22Rv1 (cell line): ENCODE results near the gene RAP2A.

ENCODE experiments used
- CTCF ChIP-seq: fragments of 450-650 bp; IDR thresholded peaks from 2 replicates; pipeline ENCODE4 v1.5.1; 2017; ENCODE audit warnings: mild to moderate bottlenecking
- ZFX ChIP-seq: fragments of 450-650 bp; IDR thresholded peaks from 2 replicates; pipeline ENCODE4 v1.6.1; 2017; ENCODE audit warnings: antibody characterized with exemption, borderline replicate concordance

GRCh38 chr13:97492684-97493371 lies 58.9 kb downstream of the RAP2A start:
- TF ChIP-seq CTCF (no peak), ZFX (no peak)
